ENCODE results near the gene SLC15A3.

GRCh38 chr11:60993615-60994014 lies 41.6 kb upstream of the SLC15A3 start:
- TF ChIP-seq, protein P1, sequence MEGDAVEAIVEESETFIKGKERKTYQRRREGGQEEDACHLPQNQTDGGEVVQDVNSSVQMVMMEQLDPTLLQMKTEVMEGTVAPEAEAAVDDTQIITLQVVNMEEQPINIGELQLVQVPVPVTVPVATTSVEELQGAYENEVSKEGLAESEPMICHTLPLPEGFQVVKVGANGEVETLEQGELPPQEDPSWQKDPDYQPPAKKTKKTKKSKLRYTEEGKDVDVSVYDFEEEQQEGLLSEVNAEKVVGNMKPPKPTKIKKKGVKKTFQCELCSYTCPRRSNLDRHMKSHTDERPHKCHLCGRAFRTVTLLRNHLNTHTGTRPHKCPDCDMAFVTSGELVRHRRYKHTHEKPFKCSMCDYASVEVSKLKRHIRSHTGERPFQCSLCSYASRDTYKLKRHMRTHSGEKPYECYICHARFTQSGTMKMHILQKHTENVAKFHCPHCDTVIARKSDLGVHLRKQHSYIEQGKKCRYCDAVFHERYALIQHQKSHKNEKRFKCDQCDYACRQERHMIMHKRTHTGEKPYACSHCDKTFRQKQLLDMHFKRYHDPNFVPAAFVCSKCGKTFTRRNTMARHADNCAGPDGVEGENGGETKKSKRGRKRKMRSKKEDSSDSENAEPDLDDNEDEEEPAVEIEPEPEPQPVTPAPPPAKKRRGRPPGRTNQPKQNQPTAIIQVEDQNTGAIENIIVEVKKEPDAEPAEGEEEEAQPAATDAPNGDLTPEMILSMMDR (IDR thresholded peaks at IDR 0.05) = no peak
- no peak for TF ChIP-seq POLR2A (IDR thresholded peaks at IDR 0.05)

Data from esophagus squamous epithelium (tissue), 4 donors.